ENCODE measurements around the gene DCTN5.

The DCTN5 gene

GRCh38 chr16:23704772-23705516 lies 63.7 kb downstream of the DCTN5 start:
- no peak overlapping the region for H3K4me3 ChIP-seq (ENCODE audit: low read depth, low read length)
- no peak for TF ChIP-seq CTCF (IDR thresholded peaks at IDR 0.05; ENCODE audit: borderline replicate concordance, insufficient read depth, low read depth, low read length)

- TF ChIP-seq CTCF (IDR thresholded peaks at IDR 0.05; ENCODE audit: borderline replicate concordance, insufficient read depth, low read depth, low read length), result no peak
- no peak overlapping the region for H3K4me3 ChIP-seq (ENCODE audit: low read depth, low read length)
Observed at GRCh38 chr16:23705517-23705902, 64.2 kb downstream of the DCTN5 start.

- no peak for TF ChIP-seq CTCF (IDR thresholded peaks at IDR 0.05; ENCODE audit: borderline replicate concordance, insufficient read depth, low read depth, low read length)
- no peak overlapping the region for H3K4me3 ChIP-seq (ENCODE audit: low read depth, low read length)
Observed at GRCh38 chr16:23706439-23706838, 65.2 kb downstream of the DCTN5 start.

GRCh38 chr16:23709536-23709935 lies 68.3 kb downstream of the DCTN5 start:
- no peak overlapping the region for H3K4me3 ChIP-seq (ENCODE audit: low read depth, low read length)
- no peak for TF ChIP-seq CTCF (IDR thresholded peaks at IDR 0.05; ENCODE audit: borderline replicate concordance, insufficient read depth, low read depth, low read length)

GRCh38 chr16:23710008-23710407 lies 68.7 kb downstream of the DCTN5 start:
- TF ChIP-seq CTCF (IDR thresholded peaks at IDR 0.05; ENCODE audit: borderline replicate concordance, insufficient read depth, low read depth, low read length), result no peak

GRCh38 chr16:23710504-23710903 lies 69.2 kb downstream of the DCTN5 start:
- no peak for TF ChIP-seq CTCF (IDR thresholded peaks at IDR 0.05; ENCODE audit: borderline replicate concordance, insufficient read depth, low read depth, low read length)
- H3K4me3 ChIP-seq (ENCODE audit: low read depth, low read length), result no peak overlapping the region

More at GRCh38 chr16:23710008-23710407, 68.7 kb downstream of the DCTN5 start:
- no peak overlapping the region for H3K4me3 ChIP-seq (ENCODE audit: low read depth, low read length)

GRCh38 chr16:23711785-23712184 lies 70.5 kb downstream of the DCTN5 start:
- no peak for TF ChIP-seq CTCF (IDR thresholded peaks at IDR 0.05; ENCODE audit: borderline replicate concordance, insufficient read depth, low read depth, low read length)
- H3K4me3 ChIP-seq (ENCODE audit: low read depth, low read length), result no peak overlapping the region
